Activated gamma-delta T cell treated with Interleukin-2 at 50 U/mL for 16 hours (primary cell): Measurements from ENCODE around the gene TEKT2.

ENCODE experiments used
- DNase-seq: peaks from one replicate; pipeline ENCODE4 v3.0.0-alpha.2; 2020

Gene TEKT2

GRCh38 chr1:36087233-36088123 lies 3.6 kb downstream of the TEKT2 start:
- no peak for DNase-seq

DNA sequence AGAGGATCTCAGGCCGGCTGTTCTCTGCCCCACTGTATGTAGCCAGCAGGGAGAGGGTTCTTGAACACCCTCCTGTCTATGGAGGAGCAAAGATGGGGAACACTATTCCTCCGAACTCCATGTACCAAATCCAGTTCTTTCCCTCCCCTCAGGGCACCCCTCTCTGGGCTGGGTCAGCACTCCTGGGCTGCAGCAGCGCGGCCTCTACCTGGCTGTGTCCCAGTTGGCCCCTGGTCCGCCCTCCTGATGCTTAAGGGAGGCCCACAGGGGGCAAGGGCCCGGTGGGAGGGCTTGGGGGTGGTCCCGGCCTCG lies 4.3 kb downstream of the TEKT2 start:
- no peak for DNase-seq

- peak; percentile 88 for DNase-seq
Measured at GRCh38 chr1:36088577-36089392, 4.9 kb downstream of the TEKT2 start, which contains the start of gene ADPRS. Gene ADPRS (plus strand): TSS chr1:36088892. CDS start chr1:36088905, 13 bp downstream.

DNA sequence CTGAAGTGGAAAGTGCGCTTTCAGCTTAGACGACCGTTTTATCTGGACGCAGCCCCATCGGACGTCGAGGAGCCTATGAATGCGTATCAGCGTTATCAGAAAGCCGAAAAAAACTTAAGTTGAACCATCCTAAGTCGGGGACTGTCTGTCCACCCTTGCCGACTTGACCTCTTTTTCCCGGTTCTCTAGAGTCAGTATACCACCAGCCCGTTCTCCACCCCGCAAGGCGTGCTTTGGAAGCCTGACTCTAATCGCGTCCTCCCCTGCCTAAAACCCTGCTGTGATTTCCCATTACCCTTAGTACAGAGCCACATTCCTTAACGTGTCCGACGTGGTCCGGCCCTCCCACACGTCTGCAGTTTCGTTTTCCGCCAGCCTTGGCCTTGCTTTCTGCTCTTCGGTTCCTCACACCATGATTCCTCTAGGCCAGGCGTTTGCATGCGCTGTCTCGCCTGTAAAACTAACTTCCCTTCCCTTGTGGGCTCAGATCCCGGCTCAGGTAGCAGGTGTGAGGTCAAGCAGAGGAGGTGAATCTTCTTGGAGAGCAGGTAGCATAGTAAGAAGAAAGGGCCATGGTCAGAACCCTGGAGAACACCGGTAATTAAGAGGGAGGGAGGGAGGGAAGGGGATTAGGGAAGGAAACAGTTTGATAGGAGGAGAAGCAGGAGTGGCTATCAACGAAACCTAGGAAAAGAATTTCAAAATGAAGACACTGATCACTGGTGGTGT lies 5.7 kb downstream of the TEKT2 start:
- DNase-seq: no peak

GRCh38 chr1:36091141-36091540 lies 7.2 kb downstream of the TEKT2 start:
- DNase-seq: no peak

DNA sequence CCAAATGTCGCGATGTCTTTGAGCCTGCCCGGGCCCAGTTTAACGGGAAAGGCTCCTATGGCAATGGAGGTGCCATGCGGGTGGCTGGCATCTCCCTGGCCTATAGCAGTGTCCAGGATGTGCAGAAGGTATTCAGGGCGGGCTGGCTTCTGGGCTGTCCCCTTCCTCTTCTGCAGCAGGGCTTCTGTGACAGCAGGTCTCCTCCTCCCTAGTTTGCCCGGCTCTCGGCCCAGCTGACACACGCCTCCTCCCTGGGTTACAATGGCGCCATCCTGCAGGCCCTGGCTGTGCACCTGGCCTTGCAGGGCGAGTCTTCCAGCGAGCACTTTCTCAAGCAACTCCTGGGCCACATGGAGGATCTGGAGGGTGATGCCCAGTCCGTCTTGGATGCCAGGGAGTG lies 7.8 kb downstream of the TEKT2 start:
- no peak for DNase-seq

DNA sequence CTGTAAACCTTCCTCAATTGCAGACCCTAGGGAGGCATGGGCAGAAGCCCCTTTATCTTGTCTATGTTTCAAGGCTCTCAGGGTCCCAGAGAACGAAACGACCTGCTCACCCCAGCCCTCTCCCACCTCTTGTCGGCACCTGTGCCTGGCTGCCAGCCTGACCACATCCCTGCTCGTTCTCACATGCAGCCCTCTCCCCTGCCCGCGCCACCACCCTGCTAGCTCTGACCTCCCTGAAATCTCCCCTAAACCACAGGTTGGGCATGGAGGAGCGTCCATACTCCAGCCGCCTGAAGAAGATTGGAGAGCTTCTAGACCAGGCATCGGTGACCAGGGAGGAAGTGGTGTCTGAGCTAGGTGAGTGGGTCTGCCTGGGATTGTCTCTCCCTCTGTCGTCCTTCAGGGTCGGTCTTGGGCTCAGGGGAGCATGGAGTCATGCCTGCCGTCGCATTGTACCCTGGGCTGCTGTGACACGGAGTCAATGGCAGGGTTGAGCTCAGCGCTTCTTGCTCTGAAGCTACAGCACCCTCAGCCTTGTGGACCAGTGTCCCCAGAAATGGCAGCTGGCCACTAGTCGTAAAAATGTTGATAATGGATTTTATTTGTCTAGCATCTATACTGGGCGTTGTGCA lies 8.4 kb downstream of the TEKT2 start:
- no peak for DNase-seq

DNA sequence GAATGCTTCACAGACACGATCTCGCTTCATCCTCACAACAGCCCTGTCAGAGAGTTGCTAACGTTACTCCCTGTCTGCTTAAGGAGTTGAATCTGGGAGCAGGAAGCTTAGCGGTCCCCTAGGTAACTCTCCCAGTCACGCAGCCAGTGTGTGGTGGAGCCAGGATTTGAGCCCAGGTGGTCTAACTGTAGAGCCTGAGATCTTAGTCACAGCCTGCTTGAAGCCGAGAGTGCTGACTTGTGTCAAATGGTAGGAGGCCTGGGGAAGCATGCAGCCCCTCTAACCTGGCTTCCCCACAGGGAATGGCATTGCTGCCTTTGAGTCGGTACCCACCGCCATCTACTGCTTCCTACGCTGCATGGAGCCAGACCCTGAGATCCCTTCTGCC lies 8.9 kb downstream of the TEKT2 start:
- DNase-seq: no peak

DNA sequence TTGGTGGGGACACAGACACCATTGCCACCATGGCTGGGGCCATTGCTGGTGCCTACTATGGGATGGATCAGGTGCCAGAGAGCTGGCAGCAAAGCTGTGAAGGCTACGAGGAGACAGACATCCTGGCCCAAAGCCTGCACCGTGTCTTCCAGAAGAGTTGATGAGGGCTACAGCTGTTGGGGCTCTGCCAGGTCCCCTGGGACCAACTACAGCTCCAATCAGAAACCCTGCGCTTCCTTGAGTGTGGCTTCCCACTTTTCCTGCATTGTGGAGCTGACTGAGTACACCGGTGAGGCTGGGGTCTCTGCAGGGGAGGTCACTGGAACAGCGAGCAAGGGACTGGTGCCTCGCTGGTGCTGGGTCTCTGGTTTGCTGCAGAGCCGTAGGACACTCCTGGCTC lies 9.3 kb downstream of the TEKT2 start:
- no peak for DNase-seq

DNA sequence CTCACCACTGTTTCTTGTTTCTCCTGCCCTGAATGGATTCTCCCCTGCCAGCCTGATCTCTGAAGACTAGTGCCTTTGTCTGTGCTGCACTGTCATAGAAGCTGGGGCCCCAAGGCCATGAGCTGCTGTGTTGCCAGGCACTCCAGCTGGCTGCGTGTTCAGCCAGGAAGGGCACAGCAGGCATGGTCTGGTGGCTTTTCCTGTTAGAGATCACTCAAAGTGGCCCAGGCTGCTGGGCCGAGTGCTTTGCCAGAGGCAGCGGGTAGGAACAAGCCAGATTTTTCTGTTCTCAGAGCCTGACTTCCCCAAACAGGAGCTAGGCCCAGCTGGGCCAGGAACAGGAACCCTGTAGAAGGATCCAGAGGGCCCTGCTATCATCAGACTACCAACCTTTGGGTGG lies 10.0 kb downstream of the TEKT2 start:
- no peak for DNase-seq

GRCh38 chr1:36094621-36095061 lies 10.7 kb downstream of the TEKT2 start:
- no peak for DNase-seq

- DNase-seq: no peak
Measured at GRCh38 chr1:36095760-36096405, 12.0 kb downstream of the TEKT2 start.

- DNase-seq: no peak
Measured at GRCh38 chr1:36096500-36097432, 12.9 kb downstream of the TEKT2 start.

DNA sequence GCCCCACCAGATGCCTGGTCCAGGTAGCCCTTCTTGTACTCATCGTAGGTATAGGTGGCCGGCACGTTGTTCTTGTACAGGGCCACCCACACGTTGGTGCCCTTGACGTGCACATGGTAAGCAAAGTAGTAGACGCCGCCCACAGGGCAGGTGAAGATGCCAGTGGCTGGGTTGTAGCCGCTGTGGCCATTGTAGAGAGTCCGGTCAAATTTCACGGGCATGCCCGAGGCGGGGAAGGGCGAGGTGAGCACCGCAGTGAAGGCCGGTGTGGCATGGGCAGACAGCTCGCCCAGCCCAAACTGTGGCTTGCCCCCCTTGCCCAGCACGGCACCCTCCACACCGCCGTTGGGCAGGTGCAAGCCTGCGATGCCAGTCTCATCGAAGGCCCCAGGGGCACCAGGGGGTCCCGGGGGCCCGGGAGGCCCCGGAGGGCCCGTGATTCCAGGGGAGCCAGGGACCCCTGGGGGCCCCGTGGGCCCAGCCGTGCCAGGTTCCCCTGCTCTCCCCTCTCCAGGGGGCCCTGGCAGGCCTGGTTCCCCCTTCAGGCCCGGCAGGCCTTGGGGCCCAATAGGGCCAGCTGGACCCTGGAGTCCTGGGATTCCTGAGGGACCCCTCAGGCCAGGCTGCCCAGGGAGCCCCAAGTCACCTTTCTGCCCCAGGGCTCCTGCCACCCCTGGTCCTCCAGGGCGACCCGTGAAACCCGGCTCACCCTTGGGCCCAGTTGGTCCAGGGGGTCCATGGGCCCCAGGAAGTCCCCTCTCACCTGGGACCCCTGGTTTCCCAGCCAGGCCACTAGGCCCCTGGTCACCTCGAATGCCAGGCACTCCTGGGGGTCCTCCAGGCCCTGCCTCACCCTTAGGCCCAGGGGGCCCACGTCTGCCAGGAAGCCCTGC lies 14.0 kb downstream of the TEKT2 start:
- DNase-seq: no peak

- no peak for DNase-seq
Measured at GRCh38 chr1:36098650-36099365, 14.9 kb downstream of the TEKT2 start.

DNA sequence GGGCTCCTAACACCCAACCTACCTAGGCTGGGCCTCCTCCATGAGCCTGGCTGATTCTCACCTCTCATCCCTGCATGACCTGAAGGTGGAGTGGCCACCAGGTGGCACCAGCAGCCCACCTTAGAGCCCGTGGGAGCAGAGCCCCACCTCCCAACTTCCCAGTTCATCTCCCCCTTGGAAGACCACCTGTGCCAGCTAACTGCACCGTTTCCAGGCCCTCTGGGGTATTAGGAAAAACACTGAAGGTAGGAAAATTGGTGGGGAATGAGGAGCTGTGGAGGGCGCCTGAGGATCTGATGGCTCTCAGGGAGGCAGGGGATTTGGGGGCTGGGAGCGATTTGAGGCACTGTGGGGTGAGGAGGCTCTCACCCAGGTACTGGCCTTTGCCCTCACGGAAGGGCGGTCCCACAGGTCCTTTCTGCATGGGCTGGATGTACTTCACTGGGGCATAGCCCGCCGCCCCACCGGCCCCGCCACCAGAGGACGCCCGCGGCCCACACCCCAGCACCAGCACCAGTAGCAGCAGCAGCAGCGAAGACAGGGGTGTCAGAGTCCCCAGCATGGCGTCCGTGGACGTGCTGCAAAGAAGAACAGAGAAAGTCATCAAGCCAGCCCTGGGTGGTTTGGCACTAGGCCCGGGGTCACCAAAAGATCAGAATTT lies 15.9 kb downstream of the TEKT2 start:
- DNase-seq: peak; percentile 75

DNA sequence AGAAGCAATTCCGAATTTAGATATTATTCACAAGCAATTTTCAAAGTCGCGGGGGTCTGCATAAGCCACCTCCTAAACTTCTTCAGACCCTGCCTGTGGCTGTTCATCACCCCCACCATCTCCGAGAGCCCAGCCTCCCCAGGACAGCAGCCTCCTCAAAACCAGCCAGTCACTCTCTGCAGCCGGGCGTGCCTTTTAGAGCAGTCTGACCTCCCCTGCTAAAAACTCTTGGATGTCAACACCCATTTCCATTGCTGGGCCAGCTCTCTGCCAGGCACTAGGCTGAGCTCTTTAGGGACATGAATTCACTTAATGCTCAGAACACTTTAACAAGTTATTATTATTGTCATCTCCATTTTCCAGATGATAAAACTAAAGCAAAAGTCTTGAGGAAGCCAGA lies 16.5 kb downstream of the TEKT2 start:
- DNase-seq: no peak

GRCh38 chr1:36101546-36101945 lies 17.7 kb downstream of the TEKT2 start:
- DNase-seq: no peak

- DNase-seq: no peak
Measured at GRCh38 chr1:36106269-36106668, 22.4 kb downstream of the TEKT2 start.
